IMR-90 (cell line): ENCODE results near the gene AAR2. TPM values are rescaled to one million over a fixed set of nuclear protein-coding genes. Genes with fewer than 3 reads are reported as not detected.

Experiments used
- ATAC-seq: fragments of 200-7000 bp; cut with Tn5 transposase; 2 replicates; pipeline ENCODE4 v1.9.1; 2020; ENCODE audit warnings: low read depth, mild to moderate bottlenecking, moderate library complexity
- BruUV-seq: library from RNA; stranded (reverse); fragments of 400-500 nt; replicated peaks from 2 replicates; lab custom pipeline; 2021; lab: Mats Ljungman, UMichigan
- CTCF ChIA-PET: fragments of 300-600 bp; formaldehyde crosslinking; extraction: SDS; loops from one replicate; lab custom pipeline; 2021; ENCODE audit warnings: antibody characterized with exemption; lab: Yijun Ruan, JAX
- POLR2A ChIA-PET: fragments of 300-600 bp; sonication (Branson Sonifier 250); formaldehyde crosslinking; loops from one replicate; lab custom pipeline; 2022; ENCODE audit warnings: antibody characterized with exemption; ENCODE audit not compliant: unreplicated experiment; lab: Charles Lee
- DNase-seq: peaks from one replicate; pipeline ENCODE4 v3.0.0; 2013
- H2AFZ ChIP-seq: replicated peaks from 2 replicates; pipeline ENCODE3; 2013; ENCODE audit warnings: low read length, mild to moderate bottlenecking; ENCODE audit not compliant: poor library complexity
- H2AK5ac ChIP-seq: 2 replicates; pipeline ENCODE4 v1.6.1; 2013; ENCODE audit warnings: low read depth, low read length, inconsistent platforms
- H2AK9ac ChIP-seq: replicated peaks from 2 replicates; pipeline ENCODE3; 2013; ENCODE audit warnings: mild to moderate bottlenecking, low read depth, low read length, moderate library complexity; ENCODE audit not compliant: poor library complexity
- H2BK120ac ChIP-seq: 2 replicates; pipeline ENCODE4 v1.6.1; 2013; ENCODE audit warnings: low read depth, low read length, inconsistent platforms
- H2BK15ac ChIP-seq: 3 replicates; pipeline ENCODE4 v1.6.1; 2013; ENCODE audit warnings: low read depth, low read length, inconsistent platforms
- H2BK20ac ChIP-seq: 2 replicates; pipeline ENCODE4 v1.6.1; 2013; ENCODE audit warnings: low read depth, mild to moderate bottlenecking, inconsistent platforms, low read length, moderate library complexity
- H2BK5ac ChIP-seq: 2 replicates; pipeline ENCODE4 v1.6.1; 2013; ENCODE audit warnings: mild to moderate bottlenecking, low read depth, low read length, inconsistent platforms; ENCODE audit not compliant: poor library complexity, severe bottlenecking
- H3K14ac ChIP-seq: replicated peaks from 2 replicates; pipeline ENCODE4 v1.6.1; 2013; ENCODE audit warnings: low read depth, low read length, inconsistent platforms
- H3K18ac ChIP-seq: 2 replicates; pipeline ENCODE4 v1.6.1; 2013; ENCODE audit warnings: low read depth, low read length, control low read depth
- H3K23ac ChIP-seq: 2 replicates; pipeline ENCODE4 v1.6.1; 2013; ENCODE audit warnings: low read depth, low read length, inconsistent platforms
- H3K27ac ChIP-seq: 2 replicates; pipeline ENCODE4 v1.5.1; 2013; ENCODE audit warnings: mild to moderate bottlenecking, control low read depth, low read length; ENCODE audit not compliant: insufficient read depth
- H3K27me3 ChIP-seq: 2 replicates; pipeline ENCODE4 v1.6.1; 2013; ENCODE audit warnings: low read length; ENCODE audit not compliant: control insufficient read depth, insufficient read depth
- H3K36me3 ChIP-seq: 2 replicates; pipeline ENCODE4 v1.6.1; 2013; ENCODE audit warnings: low read length, mixed read lengths; ENCODE audit not compliant: control insufficient read depth, insufficient read depth
- H3K4ac ChIP-seq: 2 replicates; pipeline ENCODE4 v1.6.1; 2013; ENCODE audit warnings: low read depth, low read length, inconsistent platforms
- H3K4me1 ChIP-seq: 2 replicates; pipeline ENCODE4 v1.6.1; 2013; ENCODE audit warnings: low read length, mixed read lengths; ENCODE audit not compliant: control insufficient read depth, insufficient read depth
- H3K4me2 ChIP-seq: 2 replicates; pipeline ENCODE4 v1.6.1; 2013; ENCODE audit warnings: low read depth, mild to moderate bottlenecking, control low read depth, low read length, moderate library complexity
- H3K4me3 ChIP-seq: 2 replicates; pipeline ENCODE4 v1.5.1; 2013; ENCODE audit warnings: low read depth, mild to moderate bottlenecking, control low read depth, low read length, moderate library complexity; ENCODE audit not compliant: insufficient read depth
- H3K56ac ChIP-seq: 2 replicates; pipeline ENCODE4 v1.6.1; 2013; ENCODE audit warnings: low read length, inconsistent platforms; ENCODE audit not compliant: insufficient read depth; ENCODE audit errors: extremely low read depth
- H3K79me1 ChIP-seq, 2 experiments: 2 replicates each; pipeline ENCODE4 v1.6.1; 2013; ENCODE audit warnings: low read length in 2 of 2, inconsistent platforms in 1 of 2, low read depth in 1 of 2
- H3K9ac ChIP-seq: 2 replicates; pipeline ENCODE4 v1.6.1; 2013; ENCODE audit warnings: low read depth, low read length, control low read depth
- H3K9me1 ChIP-seq: 2 replicates; pipeline ENCODE4 v1.6.1; 2013; ENCODE audit warnings: low read length, inconsistent platforms; ENCODE audit not compliant: insufficient read depth
- H3K9me3 ChIP-seq: 2 replicates; pipeline ENCODE4 v1.6.1; 2013; ENCODE audit warnings: low read length; ENCODE audit not compliant: control insufficient read depth, insufficient read depth
- H4K20me1 ChIP-seq: 2 replicates; pipeline ENCODE4 v1.6.1; 2013; ENCODE audit warnings: low read length, inconsistent platforms; ENCODE audit not compliant: insufficient read depth
- H4K5ac ChIP-seq: 2 replicates; pipeline ENCODE4 v1.6.1; 2013; ENCODE audit warnings: mild to moderate bottlenecking, low read depth, low read length, control low read depth
- H4K8ac ChIP-seq, 2 experiments: 2 replicates each; pipeline ENCODE4 v1.6.1; 2013; ENCODE audit warnings: low read depth in 2 of 2, low read length in 2 of 2, control low read depth in 1 of 2, inconsistent platforms in 1 of 2
- H4K91ac ChIP-seq: 2 replicates; pipeline ENCODE4 v1.6.1; 2013; ENCODE audit warnings: low read depth, low read length, inconsistent platforms; ENCODE audit not compliant: insufficient read depth
- WGBS, 2 experiments: methylation state at CpG; one replicate each; pipeline versions ENCODE4 v1.1.5 to v1.1.7; 2013; ENCODE audit warnings: missing lambda C conversion rate in 2 of 2; ENCODE audit not compliant: insufficient read length in 1 of 2; ENCODE audit errors: extremely low coverage in 2 of 2; 5-methylcytosine and 5-hydroxymethylcytosine counted together
- dilution Hi-C: fragments of 300-500 bp; cut with HindIII; formaldehyde crosslinking; loops from one replicate; pipeline ENCODE4 v1.14.3; 2018; ENCODE audit warnings: low sequenced_read_pairs; ENCODE audit not compliant: unreplicated experiment
- in situ Hi-C: fragments of 300-500 bp; cut with MboI; formaldehyde crosslinking; loops from 3 replicates; pipeline ENCODE4 v1.14.3; 2019; ENCODE audit warnings: low sequenced_read_pairs, inconsistent platforms, mixed read lengths
- intact Hi-C: fragments of 100-400 bp; cut with micrococcal nuclease; formaldehyde crosslinking; loops from 2 replicates; pipeline ENCODE4 v1.10.0; 2022
- polyA plus RNA-seq, 3 experiments: library from polyadenylated mRNA; depleted of rRNA; stranded (reverse); fragments of >200 nt; gene quantifications; 2 replicates each; pipeline ENCODE4 v1.2.3, GENCODE V29; 2012; ENCODE audit warnings: low replicate concordance in 1 of 3
- total RNA-seq: library from RNA; depleted of rRNA; stranded (reverse); fragments of >200 nt; gene quantifications from 2 replicates; pipeline ENCODE4 v1.2.3, GENCODE V29; 2012
- TF ChIP-seq, protein P1 (sequence below): fragments of 150-350 bp; IDR thresholded peaks from 2 replicates; pipeline ENCODE4 v1.6.1; 2016; ENCODE audit warnings: low read depth, mild to moderate bottlenecking, low read length, moderate library complexity, borderline replicate concordance

Gene AAR2
- total and polyA plus RNA-seq, 2 of the 4 experiments (the other 2 are of a cell fraction) = 28.2 to 35.8 TPM

DNA sequence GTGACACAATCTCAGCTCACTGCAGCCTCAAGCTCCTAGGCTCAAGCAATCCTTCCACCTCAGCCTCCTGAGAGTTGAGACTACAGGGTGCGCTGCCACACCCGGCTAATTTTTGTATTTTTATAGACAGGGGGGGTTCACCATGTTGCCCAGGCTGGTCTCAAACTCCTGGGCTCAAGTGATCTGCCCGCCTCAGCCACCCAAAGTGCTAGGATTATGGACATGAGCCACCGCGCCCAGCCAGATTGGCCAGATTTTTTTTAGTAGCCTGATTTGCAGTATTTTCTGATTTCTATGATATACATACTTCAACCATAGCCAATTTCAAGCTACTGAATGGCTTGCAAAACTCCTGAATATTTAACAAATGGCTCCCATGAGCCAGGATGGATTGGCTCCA is 48.5 kb downstream of the AAR2 start:
- H4K5ac ChIP-seq = no peak overlapping the region
- H3K14ac ChIP-seq = no peak overlapping the region
- H3K9ac ChIP-seq = no peak overlapping the region
- no peak overlapping the region for H4K8ac ChIP-seq
- no peak overlapping the region for H2BK15ac ChIP-seq
- no peak overlapping the region for H3K27ac ChIP-seq
- H3K23ac ChIP-seq = no peak overlapping the region
- H2AK9ac ChIP-seq = no peak overlapping the region
- H3K4me1 ChIP-seq = no peaks in the 10 kb centered on the region
- no TSS peak for BruUV-seq
- no peaks in the 10 kb centered on the region for H3K9me1 ChIP-seq
- no peaks in the 10 kb centered on the region; the same call in 1 of the 2 replicates for H3K9me3 ChIP-seq
- H3K27me3 ChIP-seq = peaks cover 30% of the 10 kb centered on the region
- no peaks in the 10 kb centered on the region for H3K79me1 ChIP-seq
- H3K4ac ChIP-seq = no peak overlapping the region
- no peak overlapping the region for H3K4me2 ChIP-seq
- intact Hi-C loops (no loop called here), in situ Hi-C loops (no loop called here), dilution Hi-C loops (no loop called here)
- no peak overlapping the region for H2AFZ ChIP-seq
- POLR2A ChIA-PET = no interaction called here
- no peak for ATAC-seq
- H2AK5ac ChIP-seq = no peak overlapping the region
- no peaks in the 10 kb centered on the region for H3K36me3 ChIP-seq
- H2BK5ac ChIP-seq = no peak overlapping the region
- no CpG with 5 or more reads among the region's 5 CpGs for WGBS, 2 experiments
- no peak overlapping the region for H4K91ac ChIP-seq
- no peak overlapping the region for H2BK20ac ChIP-seq
- TF ChIP-seq, protein P1, sequence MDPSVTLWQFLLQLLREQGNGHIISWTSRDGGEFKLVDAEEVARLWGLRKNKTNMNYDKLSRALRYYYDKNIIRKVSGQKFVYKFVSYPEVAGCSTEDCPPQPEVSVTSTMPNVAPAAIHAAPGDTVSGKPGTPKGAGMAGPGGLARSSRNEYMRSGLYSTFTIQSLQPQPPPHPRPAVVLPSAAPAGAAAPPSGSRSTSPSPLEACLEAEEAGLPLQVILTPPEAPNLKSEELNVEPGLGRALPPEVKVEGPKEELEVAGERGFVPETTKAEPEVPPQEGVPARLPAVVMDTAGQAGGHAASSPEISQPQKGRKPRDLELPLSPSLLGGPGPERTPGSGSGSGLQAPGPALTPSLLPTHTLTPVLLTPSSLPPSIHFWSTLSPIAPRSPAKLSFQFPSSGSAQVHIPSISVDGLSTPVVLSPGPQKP = no peak
- no peak for DNase-seq
- CTCF ChIA-PET = no interaction called here
- no peak overlapping the region for H2BK120ac ChIP-seq
- H3K18ac ChIP-seq = no peak overlapping the region
- no peaks in the 10 kb centered on the region for H4K20me1 ChIP-seq
- no peak overlapping the region for H3K56ac ChIP-seq
- H3K4me3 ChIP-seq = no peak overlapping the region
